NCI-H2029 (cell line): ENCODE measurements around the gene GSTM1.
"Not testable (repeated sequence)": the region's sequence is repeated elsewhere in the genome, so short reads cannot be mapped to it uniquely, and the experiment has no call there.

ENCODE experiments used
- DNase-seq: peaks from one replicate; lab custom pipeline; 2025; lab: John Stamatoyannopoulos, UW

The GSTM1 gene

DNA sequence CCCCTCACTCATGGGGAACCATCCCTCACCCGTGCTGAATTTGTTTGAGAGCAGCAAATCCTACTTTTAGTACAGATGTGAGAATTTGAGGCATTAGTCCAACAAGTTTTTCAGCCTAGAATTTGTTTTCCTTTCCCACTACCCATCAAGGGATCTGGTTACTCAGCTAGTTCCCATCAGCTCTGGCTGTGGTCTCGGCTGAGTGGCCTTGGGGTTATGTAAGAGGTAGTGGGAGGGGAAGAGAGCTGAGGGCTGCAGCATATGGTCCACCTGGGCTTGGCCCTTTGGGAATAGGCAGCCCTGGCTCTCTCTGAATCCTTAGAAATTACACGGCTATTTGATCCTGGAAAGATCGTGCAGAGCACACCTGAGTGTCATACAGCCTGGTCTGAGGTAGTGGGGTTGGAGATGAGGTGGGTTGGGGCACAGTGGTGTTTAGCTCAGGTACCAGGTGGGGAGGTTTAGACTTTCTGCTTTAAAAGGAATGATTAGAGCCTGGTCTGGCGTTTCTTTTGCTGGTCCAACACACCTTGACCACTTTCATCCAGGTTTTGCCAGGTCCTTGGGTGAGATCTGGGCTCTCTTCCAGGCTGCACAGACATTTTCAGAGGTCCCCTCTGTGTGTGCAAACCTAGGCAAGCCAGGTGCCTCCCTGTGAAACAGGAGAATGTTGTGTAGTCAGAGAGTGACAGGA lies 27.5 kb upstream of the GSTM1 start:
- no peak for DNase-seq

DNA sequence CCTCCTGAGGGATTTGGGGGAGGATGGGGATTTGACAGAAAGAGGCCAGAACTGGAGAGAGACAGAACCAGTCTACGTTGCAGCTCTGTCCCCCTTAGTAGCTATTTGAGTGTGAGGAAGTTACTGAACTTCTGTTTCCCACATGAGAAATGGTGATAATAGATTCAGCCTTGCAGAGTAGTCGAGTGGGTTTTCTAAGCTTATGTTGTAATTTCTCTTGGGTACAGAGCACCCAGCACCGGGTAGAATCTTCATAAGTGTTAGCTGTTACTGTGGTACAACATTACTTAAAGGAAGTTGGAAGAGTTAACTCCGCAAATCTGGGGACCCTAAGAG lies 27.0 kb upstream of the GSTM1 start:
- not testable (repeated sequence) for DNase-seq

DNA sequence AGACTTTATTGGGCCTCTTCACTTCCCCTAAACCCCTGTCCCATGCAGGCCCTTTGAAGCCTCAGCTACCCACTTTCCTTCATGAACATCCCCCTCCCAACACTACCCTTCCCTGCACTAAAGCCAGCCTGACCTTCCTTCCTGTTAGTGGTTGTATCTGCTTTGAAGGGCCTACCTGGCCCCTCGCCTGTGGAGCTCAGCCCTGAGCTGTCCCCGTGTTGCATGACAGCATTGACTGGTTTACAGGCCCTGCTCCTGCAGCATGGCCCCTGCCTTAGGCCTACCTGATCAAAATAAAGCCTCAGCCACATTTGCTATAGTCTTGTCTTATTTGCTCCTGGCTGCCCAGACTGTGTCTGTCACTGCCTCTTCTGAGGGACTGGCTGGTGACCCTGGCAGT lies 26.2 kb upstream of the GSTM1 start:
- DNase-seq = no peak

DNA sequence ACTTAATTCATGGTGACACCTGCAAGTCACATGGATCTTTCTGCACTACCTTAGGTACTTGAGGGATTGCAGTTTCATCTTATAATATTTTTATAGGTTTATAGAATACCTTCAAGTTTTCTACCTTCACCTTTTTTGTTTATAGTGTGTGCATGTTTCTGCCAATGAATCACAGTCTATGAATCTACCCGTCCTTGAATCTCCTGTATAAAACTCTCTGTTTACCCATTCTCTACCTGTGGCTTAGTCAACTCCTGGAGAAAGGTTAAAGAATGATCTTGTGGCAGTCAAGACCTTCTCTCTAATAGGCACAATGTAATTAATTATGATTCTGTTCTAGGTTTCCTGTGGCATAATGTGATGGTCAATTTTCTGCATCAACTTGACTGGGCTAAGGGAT lies 22.9 kb upstream of the GSTM1 start:
- DNase-seq = no peak

DNA sequence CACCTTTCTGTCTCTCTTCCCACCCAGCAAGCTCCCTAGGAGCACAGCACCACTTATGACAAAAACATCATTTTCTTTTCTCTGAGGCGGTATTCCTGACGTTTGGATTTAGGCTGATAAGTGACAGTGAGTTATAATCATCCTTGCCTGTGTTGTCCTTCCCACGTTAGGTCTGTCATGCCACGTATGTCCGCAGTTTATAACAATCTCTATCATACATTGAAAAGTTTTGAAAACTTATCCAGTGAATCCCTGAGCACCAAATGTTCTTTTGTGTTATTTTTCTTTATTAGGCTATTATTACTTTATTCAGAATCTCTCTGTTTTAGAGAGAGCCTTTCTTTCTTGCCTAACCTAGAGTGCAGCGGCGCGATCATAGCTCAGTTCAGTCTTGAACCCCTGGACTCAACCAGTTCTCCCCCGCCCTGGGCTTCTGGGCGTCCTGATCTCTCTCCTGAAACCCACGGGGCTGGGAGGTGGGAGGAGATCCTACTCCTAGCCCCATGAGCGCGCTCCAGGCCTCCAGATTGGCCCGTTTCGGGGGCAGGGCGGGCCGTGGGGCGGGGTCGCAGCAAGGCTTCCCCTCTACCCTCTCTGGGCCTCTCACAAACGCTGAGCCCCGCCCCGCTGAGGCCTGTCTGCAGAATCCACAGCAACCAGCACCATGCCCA lies 20.0 kb upstream of the GSTM1 start, which contains the start of gene GSTM2:
TSS of gene GSTM2 (plus strand) at position 606 of the 671 bp plus-strand sequence. CDS start at position 665, 59 bp downstream.
- DNase-seq = no peak

DNA sequence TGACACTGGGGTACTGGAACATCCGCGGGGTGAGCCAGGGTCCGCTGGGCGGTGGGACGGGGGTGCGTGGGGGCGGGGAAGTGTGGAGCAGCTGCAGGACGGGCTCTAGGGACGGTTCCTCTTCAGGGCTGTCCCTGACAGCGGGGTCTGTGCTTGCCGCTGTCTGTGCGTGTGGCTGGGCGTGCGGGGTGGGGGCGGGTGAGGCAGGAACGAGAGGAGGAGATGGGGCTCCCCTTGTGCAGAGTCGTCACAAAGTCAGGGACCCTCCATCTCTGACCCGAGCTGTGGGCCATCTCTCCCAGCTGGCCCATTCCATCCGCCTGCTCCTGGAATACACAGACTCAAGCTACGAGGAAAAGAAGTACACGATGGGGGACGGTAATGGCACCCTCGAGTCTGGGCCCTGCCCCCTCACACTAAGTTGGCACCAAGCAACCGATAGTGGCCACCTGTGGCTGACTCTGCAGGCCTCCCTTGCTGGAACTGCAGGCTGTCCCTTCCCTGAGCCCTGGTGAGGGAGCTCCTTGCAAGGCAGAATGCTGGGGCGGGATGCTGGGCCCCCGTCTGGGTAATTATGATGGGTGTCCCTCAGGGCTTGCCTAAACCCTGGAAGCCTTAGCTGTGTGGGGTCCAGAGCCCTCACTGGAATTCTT lies 19.4 kb upstream of the GSTM1 start:
- no peak for DNase-seq

DNA sequence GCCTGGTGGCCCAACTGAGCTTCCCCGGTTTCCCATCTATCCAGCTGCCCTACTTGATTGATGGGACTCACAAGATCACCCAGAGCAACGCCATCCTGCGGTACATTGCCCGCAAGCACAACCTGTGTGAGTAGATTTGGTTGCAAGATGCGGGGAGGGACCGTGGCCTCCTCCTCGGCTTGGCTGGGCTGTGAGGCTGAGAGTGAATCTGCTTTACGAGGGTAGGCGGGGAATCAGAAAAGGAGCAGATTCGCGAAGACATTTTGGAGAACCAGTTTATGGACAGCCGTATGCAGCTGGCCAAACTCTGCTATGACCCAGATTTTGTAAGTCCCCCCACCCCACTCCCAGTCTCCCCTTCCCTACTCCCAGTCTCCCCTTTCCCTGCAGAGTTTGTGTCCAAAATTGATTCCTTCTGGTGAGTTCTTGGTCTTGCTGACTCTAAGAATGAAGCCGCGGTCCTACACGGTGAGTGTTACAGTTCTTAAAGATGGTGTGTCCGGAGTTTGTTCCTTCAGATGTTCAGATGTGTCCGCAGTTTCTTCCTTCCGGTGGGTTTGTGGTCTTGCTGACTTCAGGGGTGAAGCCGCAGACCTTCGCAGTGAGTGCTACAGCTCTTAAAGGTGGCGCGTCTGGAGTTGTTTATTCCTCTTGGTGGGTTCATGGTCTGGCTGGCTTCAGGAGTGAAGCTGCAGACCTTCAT lies 18.2 kb upstream of the GSTM1 start:
- DNase-seq = no peak

DNA sequence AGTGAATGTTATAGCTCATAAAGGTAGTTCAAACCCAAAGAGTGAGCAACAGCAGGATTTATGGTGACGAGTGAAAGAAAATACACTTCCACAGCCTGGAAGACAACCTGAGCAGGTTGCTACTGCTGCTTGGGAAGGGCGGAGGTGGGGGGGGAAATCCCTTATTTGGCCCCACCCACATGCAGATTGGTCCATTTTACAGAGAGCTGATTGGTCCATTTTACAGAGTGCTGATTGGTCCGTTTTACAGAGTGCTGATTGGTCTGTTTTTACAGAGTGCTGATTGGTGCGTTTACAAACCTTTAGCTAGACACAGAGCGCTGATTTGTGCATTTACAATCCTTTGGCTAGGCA lies 17.7 kb upstream of the GSTM1 start:
- not testable (repeated sequence) for DNase-seq

DNA sequence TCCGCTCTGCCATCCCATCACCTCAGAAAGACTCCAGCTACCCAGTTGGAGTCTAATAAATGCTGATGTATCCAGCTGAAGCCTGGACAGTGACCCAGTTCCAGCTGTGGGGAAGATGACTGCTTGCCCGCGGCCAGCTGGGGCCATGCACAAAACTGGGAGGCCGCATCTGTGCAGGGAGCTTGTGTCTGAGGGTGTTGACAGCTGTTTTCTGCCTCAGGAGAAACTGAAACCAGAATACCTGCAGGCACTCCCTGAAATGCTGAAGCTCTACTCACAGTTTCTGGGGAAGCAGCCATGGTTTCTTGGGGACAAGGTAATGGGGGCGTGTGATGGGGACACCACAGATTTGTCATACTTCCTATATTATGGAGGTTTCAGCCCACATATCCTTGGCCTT lies 16.6 kb upstream of the GSTM1 start:
- DNase-seq = no peak

DNA sequence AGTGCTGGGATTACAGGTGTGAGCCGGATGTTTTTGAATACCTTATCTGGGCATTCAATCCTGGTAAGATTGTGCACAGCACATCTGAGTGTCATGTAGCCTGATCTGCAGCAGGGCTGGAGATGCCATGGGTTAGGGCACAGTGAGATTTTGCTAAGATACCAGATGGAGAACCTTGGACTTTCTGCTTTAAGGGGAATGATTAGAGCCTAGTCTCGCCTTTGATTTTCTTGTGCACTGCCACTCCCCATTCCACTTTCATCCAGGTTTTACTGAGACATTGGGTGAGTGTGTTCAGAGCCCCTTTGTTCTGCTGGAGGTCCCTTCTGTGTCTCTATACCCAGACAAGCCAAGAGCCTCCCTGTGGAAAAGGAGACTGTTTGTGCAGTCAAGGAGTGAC lies 13.8 kb upstream of the GSTM1 start:
- DNase-seq = not testable (repeated sequence)

DNA sequence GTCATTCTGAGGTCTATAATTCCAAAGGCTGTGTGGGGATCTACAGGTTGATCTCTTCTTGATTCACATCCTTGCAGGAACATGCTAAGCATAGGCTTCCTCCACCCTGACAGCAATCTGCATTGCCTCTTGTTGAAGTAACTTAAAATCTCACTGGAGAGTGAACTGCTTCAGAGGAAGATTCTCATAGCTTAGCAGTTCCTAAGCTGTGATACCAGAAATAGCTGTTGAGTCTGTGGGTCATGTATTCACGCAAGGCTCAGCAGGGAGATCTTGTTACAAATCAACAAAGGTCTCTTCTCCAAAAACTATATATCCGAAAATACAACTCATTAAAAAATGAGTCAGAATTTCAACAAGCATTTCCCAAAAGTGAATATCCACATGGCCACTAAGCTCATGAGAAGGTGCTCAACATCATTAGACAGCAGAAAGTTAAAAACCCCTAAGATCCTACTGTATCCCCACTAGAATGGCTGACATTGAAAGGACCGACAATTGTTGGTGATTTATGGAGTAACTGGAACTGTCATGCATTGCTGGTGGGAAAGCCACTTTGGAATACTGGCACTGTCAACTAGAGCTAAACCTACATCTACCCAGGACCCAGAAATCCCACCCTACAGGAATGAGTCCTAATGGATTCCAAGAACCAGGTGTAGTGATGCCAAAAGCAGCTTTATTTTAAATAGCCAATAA lies 10.8 kb upstream of the GSTM1 start:
- not testable (repeated sequence) for DNase-seq

DNA sequence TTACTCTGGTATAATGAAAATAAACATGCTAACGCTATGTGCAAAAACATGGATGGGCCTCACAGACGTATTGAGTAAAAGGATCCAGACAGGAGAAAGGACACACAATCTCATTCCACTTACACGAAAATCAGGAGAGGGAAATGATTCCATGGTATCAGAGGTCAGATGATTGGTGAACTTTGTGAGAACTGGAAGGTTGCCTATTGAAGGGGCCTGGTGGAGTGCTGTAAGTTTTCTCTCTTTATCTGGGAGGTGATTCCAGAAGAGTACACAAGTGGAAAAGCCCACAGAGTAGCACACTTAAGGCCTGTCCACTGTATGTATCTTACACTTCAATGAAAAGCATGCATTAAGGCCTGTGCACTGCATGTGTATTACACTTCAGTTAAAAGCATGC lies 10.2 kb upstream of the GSTM1 start:
- DNase-seq = no peak

DNA sequence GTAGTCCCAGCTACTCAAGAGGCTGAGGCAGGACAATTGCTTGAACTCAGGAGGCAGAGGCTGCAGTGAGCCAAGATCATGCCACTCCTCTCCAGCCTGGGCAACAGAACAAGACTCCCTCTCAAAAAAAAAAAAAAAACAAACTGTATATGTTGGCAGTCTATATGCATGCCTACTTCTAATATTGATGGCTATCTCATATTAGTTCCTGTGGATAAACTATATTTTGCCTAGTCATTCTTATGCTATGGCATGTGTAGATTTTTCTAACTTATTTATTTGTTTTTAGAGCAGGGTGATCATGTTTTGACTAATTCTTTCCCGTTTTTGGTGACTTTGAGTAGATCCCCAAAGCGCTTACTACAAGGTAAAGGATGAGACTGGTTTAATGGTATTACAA lies 9.0 kb upstream of the GSTM1 start:
- DNase-seq = not testable (repeated sequence)

DNA sequence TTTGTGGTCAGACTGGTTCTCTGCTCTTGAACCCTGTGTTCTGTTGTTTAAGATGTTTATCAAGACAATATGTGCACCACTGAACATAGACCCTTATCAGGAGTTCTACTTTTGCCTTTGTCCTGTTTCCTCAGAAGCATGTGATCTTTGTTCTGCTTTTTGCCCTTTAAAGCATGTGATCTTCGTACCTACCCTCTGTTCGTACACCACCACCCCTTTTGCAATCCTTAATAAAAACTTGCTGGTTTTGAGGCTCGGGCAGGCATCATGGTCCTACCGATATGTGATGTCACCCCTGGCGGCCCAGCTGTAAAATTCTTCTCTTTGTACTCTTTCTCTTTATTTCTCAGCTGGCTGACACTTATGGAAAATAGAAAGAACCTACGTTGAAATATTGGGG lies 2.8 kb upstream of the GSTM1 start:
- not testable (repeated sequence) for DNase-seq

DNA sequence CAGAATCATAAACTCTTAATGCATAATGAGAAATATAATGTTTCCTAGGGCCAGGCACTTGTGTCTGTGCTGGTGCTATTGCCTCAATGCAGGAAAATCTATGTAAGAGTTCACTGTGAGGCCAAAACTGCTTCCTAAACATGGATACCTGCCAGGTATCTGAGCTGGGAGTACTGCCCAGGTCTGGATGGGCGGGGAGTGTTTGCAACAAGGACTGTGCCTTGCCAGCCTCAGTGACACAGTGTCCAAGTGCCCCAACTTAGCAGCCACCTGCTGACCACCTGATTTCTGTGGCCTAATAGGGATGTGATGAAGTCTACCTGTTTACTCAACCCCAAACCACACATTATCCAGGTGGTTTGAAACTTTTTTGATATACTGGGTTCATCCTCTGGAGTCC lies 2.2 kb upstream of the GSTM1 start:
- not testable (repeated sequence) for DNase-seq

DNA sequence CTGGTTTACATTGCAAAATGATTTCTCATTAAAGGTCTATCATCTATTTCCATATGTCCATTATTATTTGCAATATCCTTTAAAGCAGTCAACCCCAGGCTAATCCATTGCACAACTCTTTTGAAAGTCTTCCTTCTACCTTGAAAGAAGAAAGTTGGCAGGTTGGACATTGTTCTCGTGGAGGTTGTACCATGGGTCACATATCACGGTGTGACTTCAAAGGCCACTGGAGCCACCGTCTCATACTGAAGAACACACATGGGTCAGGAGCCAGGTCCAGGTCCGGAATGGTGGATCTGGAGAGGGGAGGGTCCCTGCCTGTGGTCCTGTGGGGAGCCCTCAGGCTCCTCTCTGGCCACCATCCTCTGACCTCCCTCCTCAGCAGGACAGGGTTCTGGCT lies 1.7 kb upstream of the GSTM1 start:
- not testable (repeated sequence) for DNase-seq

DNA sequence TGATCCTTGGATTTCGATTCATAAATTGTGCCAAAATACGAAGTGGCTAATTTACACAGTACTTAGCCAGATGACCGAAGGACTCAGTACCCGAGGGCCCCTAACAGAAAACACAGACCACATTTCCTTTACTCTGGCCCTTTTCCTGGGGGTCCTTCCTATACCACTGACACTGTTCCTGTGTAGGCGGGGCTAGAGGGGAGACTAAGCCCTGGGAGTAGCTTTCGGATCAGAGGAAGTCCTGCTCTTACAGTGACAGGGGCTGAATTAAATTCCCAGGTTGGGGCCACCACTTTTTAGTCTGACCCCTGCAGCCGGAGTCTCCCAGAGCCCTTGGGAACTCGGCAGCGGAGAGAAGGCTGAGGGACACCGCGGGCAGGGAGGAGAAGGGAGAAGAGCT lies 508 bp upstream of the GSTM1 start:
- DNase-seq = not testable (repeated sequence)

DNA sequence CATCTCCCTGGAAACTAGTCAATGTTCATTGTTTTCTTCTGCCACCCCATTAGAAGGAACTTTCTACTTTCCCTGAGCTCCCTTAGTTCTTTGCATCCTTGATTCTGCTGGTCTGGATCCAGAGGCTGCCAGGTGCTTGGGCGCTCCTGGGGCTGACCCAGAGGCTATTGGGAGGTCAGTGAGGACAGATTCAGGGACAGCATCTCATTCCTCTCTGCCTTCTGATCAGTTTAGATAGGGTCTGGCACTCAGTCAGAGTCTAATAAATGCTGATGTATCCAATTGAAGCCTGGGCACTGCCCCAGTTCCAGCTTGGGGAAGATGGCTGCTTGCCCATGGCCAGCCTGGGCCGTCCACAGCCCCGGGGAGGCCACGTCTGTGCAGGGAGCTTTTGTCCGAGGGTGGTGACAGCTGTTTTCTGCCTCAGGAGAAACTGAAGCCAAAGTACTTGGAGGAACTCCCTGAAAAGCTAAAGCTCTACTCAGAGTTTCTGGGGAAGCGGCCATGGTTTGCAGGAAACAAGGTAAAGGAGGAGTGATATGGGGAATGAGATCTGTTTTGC lies 2.3 kb downstream of the GSTM1 start:
- DNase-seq = no peak

DNA sequence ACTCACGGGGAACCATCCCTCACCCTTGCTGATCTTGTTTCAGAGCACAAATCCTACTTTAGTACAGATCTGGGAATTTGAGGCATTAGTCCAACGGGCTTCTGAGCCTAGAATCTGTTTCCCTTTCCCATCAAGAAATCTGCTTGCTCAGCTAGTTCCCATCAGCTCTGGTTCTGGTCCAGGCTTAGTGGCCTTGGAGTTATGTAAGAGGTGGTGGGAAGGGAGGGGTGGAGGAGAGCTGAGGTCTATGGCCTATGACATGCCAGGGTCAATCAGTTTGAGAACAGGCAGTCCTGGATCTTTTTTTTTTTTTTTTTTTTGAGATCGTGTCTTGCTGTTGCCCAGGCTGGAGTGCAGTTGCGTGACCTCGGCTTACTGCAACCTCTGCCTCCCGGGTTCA lies 4.1 kb downstream of the GSTM1 start:
- DNase-seq = no peak

DNA sequence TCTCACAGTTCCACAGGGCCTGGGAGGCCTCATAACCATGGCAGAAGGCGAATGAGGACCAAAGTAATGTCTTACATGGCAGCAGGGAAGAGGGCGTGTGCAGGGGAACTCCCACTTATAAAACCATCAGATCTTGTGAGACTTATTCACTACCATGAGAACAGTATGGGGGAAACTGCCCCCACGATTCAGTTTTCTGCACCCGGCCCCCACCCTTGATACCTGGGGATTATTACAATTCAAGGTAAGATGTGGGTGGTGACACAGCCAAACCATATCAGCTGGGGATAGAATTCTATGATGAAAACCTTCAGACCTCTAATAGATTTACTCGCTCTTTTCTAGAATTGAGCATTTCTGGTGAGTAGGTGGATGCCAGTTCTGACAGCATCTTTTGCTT lies 6.8 kb downstream of the GSTM1 start:
- DNase-seq = not testable (repeated sequence)

DNA sequence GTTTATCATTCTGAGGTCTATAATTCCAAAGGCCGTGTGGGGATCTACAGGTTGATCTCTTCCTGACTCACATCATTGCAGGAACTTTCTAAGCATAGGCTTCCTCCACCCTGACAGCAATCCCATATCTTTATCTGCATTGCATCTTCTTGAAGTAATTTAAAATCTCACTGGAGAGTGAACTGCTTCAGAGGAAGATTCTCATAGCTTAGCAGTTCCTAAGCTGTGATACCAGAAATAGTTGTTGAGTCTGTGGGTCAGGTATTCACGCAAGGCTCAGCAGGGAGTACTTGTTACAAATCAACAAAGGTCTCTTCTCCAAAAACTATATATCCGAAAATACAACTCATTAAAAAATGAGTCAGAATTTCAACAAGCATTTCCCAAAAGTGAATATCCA lies 7.5 kb downstream of the GSTM1 start:
- not testable (repeated sequence) for DNase-seq

DNA sequence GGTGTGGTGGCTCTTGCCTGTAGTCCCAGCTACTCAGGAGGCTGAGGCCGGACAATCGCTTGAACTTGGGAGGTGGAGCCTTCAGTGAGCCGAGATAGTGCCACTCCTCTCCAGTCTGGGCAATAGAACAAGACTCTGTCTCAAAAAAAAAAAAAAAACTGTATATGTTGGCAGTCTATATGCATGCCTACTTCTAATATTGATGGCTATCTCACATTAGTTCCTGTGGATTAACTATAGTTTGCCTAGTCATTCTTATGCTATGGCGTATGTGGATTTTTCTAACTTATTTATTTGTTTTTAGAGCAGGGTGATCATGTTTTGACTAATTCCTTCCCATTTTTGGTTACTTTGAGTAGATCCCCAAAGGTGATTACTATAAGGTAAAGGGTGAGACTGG lies 9.4 kb downstream of the GSTM1 start:
- no peak for DNase-seq
